GM12878 (cell line): Measurements from ENCODE around the gene MOB2. TPM values are rescaled to one million over a fixed set of nuclear protein-coding genes. Genes with fewer than 3 reads are reported as not detected.

ENCODE experiments used
- ATAC-seq: fragments of 200-7000 bp; cut with Tn5 transposase; 3 replicates; pipeline ENCODE4 v1.9.1; 2020; ENCODE audit warnings: mild to moderate bottlenecking, moderate library complexity
- BruUV-seq: library from RNA; stranded (reverse); fragments of 400-500 nt; replicated peaks from 2 replicates; lab custom pipeline; 2021; lab: Mats Ljungman, UMichigan
- CTCF ChIA-PET: fragments of 300-600 bp; sonication (Branson Sonifier 250); formaldehyde crosslinking; extraction: SDS; loops from one replicate; lab custom pipeline; 2021; ENCODE audit warnings: inconsistent platforms; lab: Yijun Ruan, JAX
- POLR2A ChIA-PET: fragments of 350-600 bp; formaldehyde crosslinking; extraction: SDS; loops from one replicate; lab custom pipeline; 2021; ENCODE audit warnings: inconsistent platforms; lab: Charles Lee
- RAD21 ChIA-PET: fragments of 300-600 bp; sonication (Branson Sonifier 250); formaldehyde crosslinking; loops from one replicate; lab custom pipeline; 2023; ENCODE audit warnings: antibody characterized with exemption; ENCODE audit not compliant: unreplicated experiment; lab: Charles Lee
- SMC1A ChIA-PET: fragments of 300-600 bp; sonication (Branson Sonifier 250); formaldehyde crosslinking; loops from one replicate; lab custom pipeline; 2023; ENCODE audit not compliant: unreplicated experiment, uncharacterized antibody; lab: Charles Lee
- DNase-seq: peaks from one replicate; pipeline ENCODE4 v3.0.0-alpha.2; 2011; ENCODE audit warnings: low read depth, low spot score
- FAIRE-seq: peaks from 3 replicates; lab custom pipeline; 2011; peaks lifted over from hg19 to GRCh38; lab: Jason Lieb, UNC
- H2AFZ ChIP-seq: 2 replicates; pipeline ENCODE4 v1.6.0; 2011; ENCODE audit warnings: low read depth, low read length, control low read depth; ENCODE audit not compliant: control insufficient read depth
- H3K27ac ChIP-seq: 2 replicates; pipeline ENCODE4 v1.5.1; 2011; ENCODE audit warnings: control low read depth; ENCODE audit not compliant: control insufficient read depth, insufficient read depth
- H3K27me3 ChIP-seq, 2 experiments: replicated peaks in 1 of 2; 2 replicates each; pipeline versions ENCODE4 v1.6.0 to v1.6.1; 2011; ENCODE audit warnings: low read length in 1 of 2; ENCODE audit not compliant: control insufficient read depth in 2 of 2, insufficient read depth in 2 of 2
- H3K36me3 ChIP-seq, 2 experiments: 2 replicates each; pipeline ENCODE4 v1.5.1; 2011; ENCODE audit warnings: low read length in 1 of 2; ENCODE audit not compliant: control insufficient read depth in 2 of 2, insufficient read depth in 2 of 2
- H3K4me1 ChIP-seq: 2 replicates; pipeline ENCODE4 v1.6.1; 2011; ENCODE audit warnings: mild to moderate bottlenecking, low read length, moderate library complexity, mixed read lengths; ENCODE audit not compliant: control insufficient read depth, insufficient read depth
- H3K4me2 ChIP-seq: 2 replicates; pipeline ENCODE4 v1.6.0; 2011; ENCODE audit warnings: control low read depth; ENCODE audit not compliant: control insufficient read depth, insufficient read depth
- H3K4me3 ChIP-seq: fragments of 200-600 bp; sonication (generic); 2 replicates; pipeline ENCODE4 v1.5.1; 2016
- H3K79me2 ChIP-seq: 2 replicates; pipeline ENCODE4 v1.6.0; 2011; ENCODE audit warnings: low read length; ENCODE audit not compliant: control insufficient read depth, insufficient read depth
- H3K9ac ChIP-seq: 2 replicates; pipeline ENCODE4 v1.8.0; 2011; ENCODE audit warnings: low read length, control low read depth, mixed read lengths; ENCODE audit not compliant: control insufficient read depth, insufficient read depth
- H3K9me3 ChIP-seq: replicated peaks from 3 replicates; pipeline ENCODE4 v1.5.1; 2011; ENCODE audit warnings: mild to moderate bottlenecking, low read length; ENCODE audit not compliant: control insufficient read depth, insufficient read depth
- H4K20me1 ChIP-seq: 2 replicates; pipeline ENCODE4 v1.6.0; 2011; ENCODE audit not compliant: control insufficient read depth, insufficient read depth
- ATF3 ChIP-seq: IDR thresholded peaks from 2 replicates; pipeline ENCODE4 v1.6.1; 2011; ENCODE audit warnings: low read depth, mild to moderate bottlenecking, low read length, moderate library complexity, borderline replicate concordance; ENCODE audit errors: extremely low read depth
- FOS ChIP-seq: IDR thresholded peaks from 3 replicates; pipeline ENCODE4 v1.6.1; 2011; ENCODE audit warnings: borderline replicate concordance; ENCODE audit not compliant: insufficient read length; ENCODE audit errors: extremely low read depth
- FOXK2 ChIP-seq: fragments of 450-650 bp; IDR thresholded peaks from 2 replicates; pipeline ENCODE4 v1.6.1; 2017; ENCODE audit warnings: mild to moderate bottlenecking, moderate library complexity
- KAT2A ChIP-seq: conservative IDR thresholded peaks from 2 replicates; pipeline ENCODE4 v1.6.1; 2011; ENCODE audit warnings: low read depth, low read length; ENCODE audit not compliant: control insufficient read depth
- MEF2B ChIP-seq: fragments of 450-650 bp; IDR thresholded peaks from 2 replicates; pipeline ENCODE4 v1.6.1; 2018; ENCODE audit warnings: mild to moderate bottlenecking, moderate library complexity; ENCODE audit not compliant: partially characterized antibody, poor library complexity, severe bottlenecking
- RELA ChIP-seq: fragments of 450-650 bp; IDR thresholded peaks from 2 replicates; pipeline ENCODE4 v1.8.0; 2014; ENCODE audit warnings: borderline replicate concordance; ENCODE audit not compliant: partially characterized antibody
- WGBS: methylation state at CpG from one replicate; pipeline ENCODE4 v1.1.6; 2016; ENCODE audit warnings: low lambda C conversion rate; ENCODE audit not compliant: insufficient replicate concordance, insufficient coverage; ENCODE audit errors: missing lambda C conversion rate; 5-methylcytosine and 5-hydroxymethylcytosine counted together
- in situ Hi-C: fragments of 300-500 bp; cut with MboI; formaldehyde crosslinking; loops from 9 replicates; pipeline ENCODE4 v1.14.3; 2018; ENCODE audit warnings: mixed read lengths
- intact Hi-C: fragments of 100-400 bp; cut with micrococcal nuclease; formaldehyde crosslinking; loops from one replicate; pipeline ENCODE4 v1.14.2; 2022; ENCODE audit not compliant: unreplicated experiment
- polyA plus RNA-seq, 11 experiments: library from polyadenylated mRNA; depleted of rRNA in 4 of 11; unstranded in 6 of 11; stranded (reverse) in 5 of 11; fragments of >200 nt; fragmentation: Nextera tagmentation in 4 of 11; fragmentation: Illumina TruSeq in 1 of 11; extraction: Ambion mirVana in 4 of 11; extraction: Trizol in 1 of 11; gene quantifications; 1 replicate in 1 of 11; 2 replicates in 10 of 11; pipeline versions ENCODE4 v1.2.1 to v1.2.3, GENCODE V29; 2011 to 2016; ENCODE audit warnings: inconsistent platforms in 2 of 11, missing spikeins in 2 of 11, low read depth in 1 of 11
- total RNA-seq, 4 experiments: library from RNA; depleted of rRNA in 3 of 4; stranded (reverse); fragments of >200 nt in 3 of 4; fragmentation: Illumina TruSeq in 1 of 4; extraction: Trizol in 1 of 4; gene quantifications; 2 replicates each; pipeline versions ENCODE4 v1.2.1 to v1.2.3, GENCODE V29; 2013 to 2021
- TF ChIP-seq, protein P1 (sequence below): IDR thresholded peaks from 2 replicates; pipeline ENCODE4 v1.6.1; 2012; ENCODE audit warnings: mild to moderate bottlenecking, low read depth, low read length
- TF ChIP-seq, protein P2 (sequence below): fragments of 450-650 bp; IDR thresholded peaks from 2 replicates; pipeline ENCODE4 v1.6.1; 2016; ENCODE audit warnings: mild to moderate bottlenecking

MOB2 gene
- total and polyA plus RNA-seq, 10 of the 15 experiments (the other 5 are each of a cell fraction or from before 2014, with no cell fraction given) = 0.10 to 34.6 (median 15.5) TPM

GRCh38 chr11:1449490-1450243, 36.9 kb downstream of the MOB2 start (continued):
- TF ChIP-seq KAT2A (no peak), RELA (no peak), FOXK2 (no peak)
- TF ChIP-seq, protein P1, sequence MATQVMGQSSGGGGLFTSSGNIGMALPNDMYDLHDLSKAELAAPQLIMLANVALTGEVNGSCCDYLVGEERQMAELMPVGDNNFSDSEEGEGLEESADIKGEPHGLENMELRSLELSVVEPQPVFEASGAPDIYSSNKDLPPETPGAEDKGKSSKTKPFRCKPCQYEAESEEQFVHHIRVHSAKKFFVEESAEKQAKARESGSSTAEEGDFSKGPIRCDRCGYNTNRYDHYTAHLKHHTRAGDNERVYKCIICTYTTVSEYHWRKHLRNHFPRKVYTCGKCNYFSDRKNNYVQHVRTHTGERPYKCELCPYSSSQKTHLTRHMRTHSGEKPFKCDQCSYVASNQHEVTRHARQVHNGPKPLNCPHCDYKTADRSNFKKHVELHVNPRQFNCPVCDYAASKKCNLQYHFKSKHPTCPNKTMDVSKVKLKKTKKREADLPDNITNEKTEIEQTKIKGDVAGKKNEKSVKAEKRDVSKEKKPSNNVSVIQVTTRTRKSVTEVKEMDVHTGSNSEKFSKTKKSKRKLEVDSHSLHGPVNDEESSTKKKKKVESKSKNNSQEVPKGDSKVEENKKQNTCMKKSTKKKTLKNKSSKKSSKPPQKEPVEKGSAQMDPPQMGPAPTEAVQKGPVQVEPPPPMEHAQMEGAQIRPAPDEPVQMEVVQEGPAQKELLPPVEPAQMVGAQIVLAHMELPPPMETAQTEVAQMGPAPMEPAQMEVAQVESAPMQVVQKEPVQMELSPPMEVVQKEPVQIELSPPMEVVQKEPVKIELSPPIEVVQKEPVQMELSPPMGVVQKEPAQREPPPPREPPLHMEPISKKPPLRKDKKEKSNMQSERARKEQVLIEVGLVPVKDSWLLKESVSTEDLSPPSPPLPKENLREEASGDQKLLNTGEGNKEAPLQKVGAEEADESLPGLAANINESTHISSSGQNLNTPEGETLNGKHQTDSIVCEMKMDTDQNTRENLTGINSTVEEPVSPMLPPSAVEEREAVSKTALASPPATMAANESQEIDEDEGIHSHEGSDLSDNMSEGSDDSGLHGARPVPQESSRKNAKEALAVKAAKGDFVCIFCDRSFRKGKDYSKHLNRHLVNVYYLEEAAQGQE = no peak
- TF ChIP-seq, protein P2, sequence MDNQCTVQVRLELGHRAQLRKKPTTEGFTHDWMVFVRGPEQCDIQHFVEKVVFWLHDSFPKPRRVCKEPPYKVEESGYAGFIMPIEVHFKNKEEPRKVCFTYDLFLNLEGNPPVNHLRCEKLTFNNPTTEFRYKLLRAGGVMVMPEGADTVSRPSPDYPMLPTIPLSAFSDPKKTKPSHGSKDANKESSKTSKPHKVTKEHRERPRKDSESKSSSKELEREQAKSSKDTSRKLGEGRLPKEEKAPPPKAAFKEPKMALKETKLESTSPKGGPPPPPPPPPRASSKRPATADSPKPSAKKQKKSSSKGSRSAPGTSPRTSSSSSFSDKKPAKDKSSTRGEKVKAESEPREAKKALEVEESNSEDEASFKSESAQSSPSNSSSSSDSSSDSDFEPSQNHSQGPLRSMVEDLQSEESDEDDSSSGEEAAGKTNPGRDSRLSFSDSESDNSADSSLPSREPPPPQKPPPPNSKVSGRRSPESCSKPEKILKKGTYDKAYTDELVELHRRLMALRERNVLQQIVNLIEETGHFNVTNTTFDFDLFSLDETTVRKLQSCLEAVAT = no peak

DNA sequence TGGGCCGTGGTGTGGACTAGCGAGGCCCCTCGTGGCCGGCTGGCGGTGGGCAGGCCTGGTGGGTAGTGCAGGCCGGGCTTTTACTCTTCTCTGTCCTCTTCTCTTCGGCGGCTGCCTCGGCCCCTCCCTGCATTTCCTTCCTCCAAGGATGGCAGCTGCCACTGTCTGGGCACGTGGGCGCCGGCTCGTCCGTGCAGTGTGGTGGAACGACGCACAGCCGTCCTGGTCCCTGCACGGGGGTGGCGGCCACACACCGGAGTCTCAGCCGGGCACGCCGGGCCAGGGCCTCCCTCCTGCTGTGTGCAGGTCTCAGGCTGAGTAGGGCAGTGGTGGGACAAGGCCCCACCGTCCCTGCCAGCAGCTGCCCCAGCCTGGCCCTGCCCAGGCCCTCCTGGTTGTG, 37.7 kb downstream of the MOB2 start:
- Histone ChIP-seq H3K9ac (no peak overlapping the region), H4K20me1 (no peaks in the 10 kb centered on the region), H3K4me3 (no peak overlapping the region), H3K27ac (no peak overlapping the region), H3K27me3 (no peaks in the 10 kb centered on the region), H3K4me1 (no peaks in the 10 kb centered on the region), H3K79me2 (no peaks in the 10 kb centered on the region), H3K36me3 (no peaks in the 10 kb centered on the region), H3K9me3 (no peaks in the 10 kb centered on the region), H2AFZ (no peak overlapping the region), H3K4me2 (no peak overlapping the region)
- ChIA-PET CTCF (no interaction called here), SMC1A (no interaction called here), POLR2A (no interaction called here), RAD21 (interaction anchor here (1.4 kb wide), 1 partner anchor 126 kb away, joined by 3 read pairs; no protein-coding TSS in a partner anchor)
- intact Hi-C loops = no loop called here
- 27% methylated on average over 23 of the region's 24 CpGs for WGBS
- no peak for DNase-seq
- FAIRE-seq = no peak
- BruUV-seq = no TSS peak
- no peak for ATAC-seq
- TF ChIP-seq MEF2B (no peak), ATF3 (no peak), FOS (no peak)
- in situ Hi-C loops = no loop called here
